HCT116 (cell line): Measurements from ENCODE around the gene GABPB1.

Experiments used
- ATF3 ChIP-seq: IDR thresholded peaks from 2 replicates; pipeline ENCODE4 v1.6.1; 2012
- CBX3 ChIP-seq: IDR thresholded peaks from 2 replicates; pipeline ENCODE4 v1.6.1; 2012; ENCODE audit warnings: low read depth
- CEBPB ChIP-seq: IDR thresholded peaks from 2 replicates; pipeline ENCODE4 v1.6.1; 2012; ENCODE audit warnings: low read depth
- CTCF ChIP-seq, 3 experiments: fragments of 200-600 bp in 1 of 3; sonication (generic) in 1 of 3; IDR thresholded peaks in 2 of 3; conservative IDR thresholded peaks in 1 of 3; 2 replicates each; pipeline ENCODE4 v1.5.1; 2012 to 2017; ENCODE audit warnings: low read depth in 2 of 3, low read length in 2 of 3, antibody characterized with exemption in 1 of 3, borderline replicate concordance in 1 of 3, control low read depth in 1 of 3, mild to moderate bottlenecking in 1 of 3, mixed read lengths in 1 of 3, mixed run types in 1 of 3, moderate library complexity in 1 of 3; ENCODE audit not compliant: insufficient read depth in 1 of 3
- EGR1 ChIP-seq: IDR thresholded peaks from 2 replicates; pipeline ENCODE4 v1.6.1; 2012; ENCODE audit warnings: low read depth
- EZH2 ChIP-seq: fragments of 200-600 bp; sonication (generic); IDR thresholded peaks from 2 replicates; pipeline ENCODE4 v1.6.1; 2017; ENCODE audit warnings: antibody characterized with exemption, mixed run types
- POLR2A ChIP-seq: IDR thresholded peaks from 2 replicates; pipeline ENCODE4 v1.7.0; 2011; ENCODE audit warnings: borderline replicate concordance; ENCODE audit not compliant: insufficient read depth, insufficient read length; ENCODE audit errors: extremely low read depth
- POLR2AphosphoS5 ChIP-seq: IDR thresholded peaks from 2 replicates; pipeline ENCODE4 v1.6.1; 2011; ENCODE audit warnings: mild to moderate bottlenecking, low read depth, low read length, moderate library complexity
- RAD21 ChIP-seq: IDR thresholded peaks from 2 replicates; pipeline ENCODE4 v1.6.1; 2012; ENCODE audit warnings: low read depth, mild to moderate bottlenecking
- REST ChIP-seq: IDR thresholded peaks from 2 replicates; pipeline ENCODE4 v1.6.1; 2012; ENCODE audit warnings: low read depth
- SIN3A ChIP-seq: IDR thresholded peaks from 2 replicates; pipeline ENCODE4 v1.6.1; 2012; ENCODE audit warnings: low read depth
- SRF ChIP-seq: IDR thresholded peaks from 2 replicates; pipeline ENCODE4 v1.6.1; 2012; ENCODE audit warnings: low read depth
- ZBTB33 ChIP-seq: IDR thresholded peaks from 2 replicates; pipeline ENCODE4 v1.6.1; 2011; ENCODE audit warnings: mild to moderate bottlenecking, low read length, moderate library complexity; ENCODE audit not compliant: insufficient replicate concordance; ENCODE audit errors: extremely low read depth
- ZNF274 ChIP-seq: fragments of 200-500 bp; sonication (Bioruptor generic); IDR thresholded peaks from 2 replicates; pipeline ENCODE4 v1.6.1; 2014; ENCODE audit warnings: mild to moderate bottlenecking, low read depth, low read length, inconsistent platforms

- TF ChIP-seq REST (no peak), CEBPB (no peak), CTCF (IDR thresholded peaks at IDR 0.05 in 2 of 3, conservative IDR thresholded peaks at IDR 0.05 in 1 of 3; ENCODE audit: borderline replicate concordance in 1 of 3, insufficient read depth in 1 of 3, low read depth in 2 of 3, low read length in 2 of 3) (no peak), ATF3 (no peak), EZH2 (no peak), ZBTB33 (no peak), SRF (no peak), SIN3A (no peak), POLR2A (no peak), RAD21 (no peak), ZNF274 (no peak), POLR2AphosphoS5 (no peak), EGR1 (no peak), CBX3 (no peak)
Observed at GRCh38 chr15:50363612-50364011, 8.6 kb upstream of the GABPB1 start.
